HepG2 (cell line): Measurements from ENCODE around the gene HCFC1R1. TPM values are rescaled to one million over a fixed set of nuclear protein-coding genes. Genes with fewer than 3 reads are reported as not detected.

Experiments used
- BCL6 ChIP-seq: IDR thresholded peaks from 2 replicates; pipeline ENCODE4 v1.6.1; 2016; ENCODE audit warnings: missing genetic modification reagents, missing compliant biosample characterization
- ETV5 ChIP-seq: IDR thresholded peaks from 2 replicates; pipeline ENCODE4 v1.6.1; 2018; ENCODE audit warnings: missing biosample characterization, missing genetic modification reagents, inconsistent platforms, borderline replicate concordance
- FOSL2 ChIP-seq: sonication (generic); formaldehyde crosslinking; IDR thresholded peaks from 2 replicates; pipeline ENCODE4 v1.4.0; 2020; ENCODE audit warnings: missing genetic modification reagents
- GATAD1 ChIP-seq: IDR thresholded peaks from 2 replicates; pipeline ENCODE4 v1.6.1; 2016; ENCODE audit warnings: missing genetic modification reagents, missing compliant biosample characterization
- HDAC2 ChIP-seq: sonication (generic); formaldehyde crosslinking; IDR thresholded peaks from 2 replicates; pipeline ENCODE4 v1.4.0; 2020; ENCODE audit warnings: missing genetic modification reagents
- HNF4A ChIP-seq: sonication (generic); formaldehyde crosslinking; IDR thresholded peaks from 2 replicates; pipeline ENCODE4 v1.4.0; 2020; ENCODE audit warnings: missing genetic modification reagents
- KLF11 ChIP-seq: IDR thresholded peaks from 2 replicates; pipeline ENCODE4 v1.6.1; 2016; ENCODE audit warnings: missing compliant biosample characterization
- KLF16 ChIP-seq, 2 experiments: sonication (generic) in 1 of 2; formaldehyde crosslinking in 1 of 2; IDR thresholded peaks; 2 replicates each; pipeline versions ENCODE4 v1.6.1 to v1.8.0; 2016 to 2023; ENCODE audit warnings: missing genetic modification reagents in 2 of 2, missing compliant biosample characterization in 1 of 2
- PHF20 ChIP-seq: sonication (generic); formaldehyde crosslinking; IDR thresholded peaks from 2 replicates; pipeline ENCODE4 v1.5.0; 2020; ENCODE audit warnings: mild to moderate bottlenecking, missing genetic modification reagents
- POLR2AphosphoS5 ChIP-seq: IDR thresholded peaks from 2 replicates; pipeline ENCODE4 v1.6.1; 2012; ENCODE audit warnings: low read depth, low read length
- SMARCC2 ChIP-seq: fragments of 450-650 bp; IDR thresholded peaks from 2 replicates; pipeline ENCODE4 v1.6.1; 2017; ENCODE audit warnings: antibody characterized with exemption, mild to moderate bottlenecking
- SOX13 ChIP-seq, 3 experiments: fragments of 450-650 bp in 1 of 3; sonication (generic) in 1 of 3; formaldehyde crosslinking in 1 of 3; IDR thresholded peaks in 2 of 3; conservative IDR thresholded peaks in 1 of 3; 2 replicates each; pipeline versions ENCODE4 v1.5.0 to v1.6.1; 2016 to 2020; ENCODE audit warnings: antibody characterized with exemption in 1 of 3, mild to moderate bottlenecking in 1 of 3, missing compliant biosample characterization in 1 of 3, missing genetic modification reagents in 1 of 3, moderate library complexity in 1 of 3
- TEAD3 ChIP-seq: optimal IDR thresholded peaks from 2 replicates; pipeline ENCODE3; 2016; ENCODE audit warnings: borderline replicate concordance
- ZBTB42 ChIP-seq: sonication (generic); formaldehyde crosslinking; IDR thresholded peaks from 2 replicates; pipeline ENCODE4 v1.5.0; 2020; ENCODE audit warnings: mild to moderate bottlenecking, missing genetic modification reagents
- ZFY ChIP-seq: sonication (generic); formaldehyde crosslinking; IDR thresholded peaks from 2 replicates; pipeline ENCODE4 v1.4.0; 2020; ENCODE audit warnings: missing genetic modification reagents
- ZNF558 ChIP-seq: sonication (generic); formaldehyde crosslinking; IDR thresholded peaks from 2 replicates; pipeline ENCODE4 v1.9.0; 2022; ENCODE audit warnings: mild to moderate bottlenecking, missing genetic modification reagents, borderline replicate concordance
- ZNF567 ChIP-seq: sonication (generic); formaldehyde crosslinking; IDR thresholded peaks from 2 replicates; pipeline ENCODE4 v1.8.1; 2023; ENCODE audit warnings: mild to moderate bottlenecking, missing genetic modification reagents, borderline replicate concordance
- ZNF616 ChIP-seq: sonication (generic); formaldehyde crosslinking; IDR thresholded peaks from 2 replicates; pipeline ENCODE4 v1.5.0; 2020; ENCODE audit warnings: low read depth, mild to moderate bottlenecking, missing genetic modification reagents
- polyA plus RNA-seq, 8 experiments: library from polyadenylated mRNA; depleted of rRNA in 3 of 8; stranded (reverse) in 7 of 8; unstranded in 1 of 8; fragments of >200 nt; fragmentation: Illumina TruSeq in 4 of 8; extraction: Trizol in 4 of 8; gene quantifications; 2 replicates each; pipeline versions ENCODE4 v1.2.1 to v1.2.3, GENCODE V29; 2011 to 2016; ENCODE audit warnings: low read depth in 4 of 8, missing spikeins in 1 of 8, mixed read lengths in 1 of 8; ENCODE audit not compliant: insufficient read depth in 1 of 8
- total RNA-seq, 5 experiments: library from RNA; depleted of rRNA; stranded (reverse); fragments of >200 nt; fragmentation: Illumina TruSeq; extraction: Trizol; gene quantifications; 2 replicates each; pipeline ENCODE4 v1.2.3, GENCODE V29; 2016; ENCODE audit warnings: low read depth in 1 of 5
- TF ChIP-seq, protein P1 (sequence below): sonication (generic); formaldehyde crosslinking; IDR thresholded peaks from 2 replicates; pipeline ENCODE4 v1.4.0; 2020; ENCODE audit warnings: missing genetic modification reagents
- TF ChIP-seq, protein P2 (sequence below): sonication (generic); formaldehyde crosslinking; IDR thresholded peaks from 2 replicates; pipeline ENCODE4 v1.5.0; 2020; ENCODE audit warnings: missing genetic modification reagents

HCFC1R1 gene
- total and polyA plus RNA-seq, 2 of the 13 experiments (the other 11 are each of a cell fraction or from before 2014, with no cell fraction given): 13.8 to 16.1 TPM

DNA sequence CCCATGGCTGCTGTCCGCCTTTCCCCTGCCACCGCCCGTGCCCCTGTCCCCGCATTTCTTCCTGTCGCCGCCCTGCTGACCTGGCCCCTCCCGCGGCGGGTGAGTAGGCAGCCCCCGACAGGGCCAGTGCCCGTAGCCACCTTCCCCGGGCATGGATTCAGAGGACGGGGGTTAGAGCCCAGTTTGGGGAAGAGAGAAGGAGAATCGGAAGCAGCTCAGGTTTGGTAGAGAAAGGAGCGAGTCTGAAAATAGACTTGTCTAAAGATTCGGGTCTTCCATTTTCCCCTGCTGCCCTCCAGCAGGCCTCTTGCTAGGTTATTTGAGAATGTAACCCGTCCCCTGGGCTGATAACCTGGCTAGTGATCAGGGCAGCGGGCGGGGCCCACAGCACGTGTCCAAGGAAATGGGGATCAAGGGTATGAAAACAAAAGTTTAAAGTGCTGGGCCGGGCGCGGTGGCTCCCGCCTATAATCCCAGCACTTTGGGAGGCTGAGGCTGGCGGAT is 18.9 kb downstream of the HCFC1R1 start (continued):
- TF ChIP-seq ZNF558 (no peak), SMARCC2 (no peak), GATAD1 (CRISPR knock-in tag) (no peak), KLF16 (CRISPR knock-in tag; IDR thresholded peaks at IDR 0.05) (no peak), ZBTB42 (CRISPR knock-in tag) (no peak), ZNF567 (CRISPR knock-in tag) (no peak), KLF11 (CRISPR knock-in tag) (no peak), ETV5 (no peak), HDAC2 (peak; percentile 29; the same call in 1 of the 2 replicates), SOX13 (IDR thresholded peaks at IDR 0.05) (no peak), SOX13 (CRISPR knock-in tag; conservative IDR thresholded peaks at IDR 0.05 in 1 of 2, IDR thresholded peaks at IDR 0.05 in 1 of 2) (peak in 1 of 2 experiments; percentile 33; a peak in 1 of 4 replicates), POLR2AphosphoS5 (peak; percentile 59), ZNF616 (no peak), FOSL2 (CRISPR knock-in tag) (0 out of 2 replicates have a peak, but pooled peaks have one; percentile 51), HNF4A (peak; percentile 42; the same call in 1 of the 2 replicates), PHF20 (no peak), BCL6 (CRISPR knock-in tag) (0 out of 2 replicates have a peak, but pooled peaks have one; percentile 9), ZFY (peak; percentile 46; the same call in 1 of the 2 replicates), TEAD3 (CRISPR knock-in tag) (peak; percentile 16)
- TF ChIP-seq, protein P1, sequence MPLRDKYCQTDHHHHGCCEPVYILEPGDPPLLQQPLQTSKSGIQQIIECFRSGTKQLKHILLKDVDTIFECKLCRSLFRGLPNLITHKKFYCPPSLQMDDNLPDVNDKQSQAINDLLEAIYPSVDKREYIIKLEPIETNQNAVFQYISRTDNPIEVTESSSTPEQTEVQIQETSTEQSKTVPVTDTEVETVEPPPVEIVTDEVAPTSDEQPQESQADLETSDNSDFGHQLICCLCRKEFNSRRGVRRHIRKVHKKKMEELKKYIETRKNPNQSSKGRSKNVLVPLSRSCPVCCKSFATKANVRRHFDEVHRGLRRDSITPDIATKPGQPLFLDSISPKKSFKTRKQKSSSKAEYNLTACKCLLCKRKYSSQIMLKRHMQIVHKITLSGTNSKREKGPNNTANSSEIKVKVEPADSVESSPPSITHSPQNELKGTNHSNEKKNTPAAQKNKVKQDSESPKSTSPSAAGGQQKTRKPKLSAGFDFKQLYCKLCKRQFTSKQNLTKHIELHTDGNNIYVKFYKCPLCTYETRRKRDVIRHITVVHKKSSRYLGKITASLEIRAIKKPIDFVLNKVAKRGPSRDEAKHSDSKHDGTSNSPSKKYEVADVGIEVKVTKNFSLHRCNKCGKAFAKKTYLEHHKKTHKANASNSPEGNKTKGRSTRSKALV: no peak
- TF ChIP-seq, protein P2, sequence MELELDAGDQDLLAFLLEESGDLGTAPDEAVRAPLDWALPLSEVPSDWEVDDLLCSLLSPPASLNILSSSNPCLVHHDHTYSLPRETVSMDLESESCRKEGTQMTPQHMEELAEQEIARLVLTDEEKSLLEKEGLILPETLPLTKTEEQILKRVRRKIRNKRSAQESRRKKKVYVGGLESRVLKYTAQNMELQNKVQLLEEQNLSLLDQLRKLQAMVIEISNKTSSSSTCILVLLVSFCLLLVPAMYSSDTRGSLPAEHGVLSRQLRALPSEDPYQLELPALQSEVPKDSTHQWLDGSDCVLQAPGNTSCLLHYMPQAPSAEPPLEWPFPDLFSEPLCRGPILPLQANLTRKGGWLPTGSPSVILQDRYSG (CRISPR knock-in tag): no peak
